PC-3 (cell line): ENCODE data around the gene CDC5L. TPM values are rescaled to one million over a fixed set of nuclear protein-coding genes. Genes with fewer than 3 reads are reported as not detected.

ENCODE experiments used
- ATAC-seq: fragments of 200-7000 bp; cut with Tn5 transposase; 2 replicates; pipeline ENCODE4 v1.9.1; 2020; ENCODE audit warnings: mild to moderate bottlenecking, moderate library complexity
- BruUV-seq: library from RNA; stranded (reverse); fragments of 400-500 nt; replicated peaks from 2 replicates; lab custom pipeline; 2021; lab: Mats Ljungman, UMichigan
- CTCF ChIA-PET: fragments of 300-600 bp; sonication (Branson Sonifier 250); formaldehyde crosslinking; loops from one replicate; lab custom pipeline; 2022; ENCODE audit warnings: antibody characterized with exemption; lab: Charles Lee
- POLR2A ChIA-PET: fragments of 300-600 bp; sonication (Branson Sonifier 250); formaldehyde crosslinking; loops from one replicate; lab custom pipeline; 2022; ENCODE audit warnings: antibody characterized with exemption; ENCODE audit not compliant: unreplicated experiment; lab: Charles Lee
- DNase-seq: peaks from one replicate; pipeline ENCODE4 v3.0.0-alpha.2; 2015
- H2AFZ ChIP-seq: fragments of 300-600 bp; sonication (generic); 2 replicates; pipeline ENCODE4 v1.6.0; 2016; ENCODE audit warnings: antibody characterized with exemption, low read length
- H3F3A ChIP-seq: fragments of 300-600 bp; sonication (generic); one replicate; pipeline ENCODE4 v1.6.0; 2017; ENCODE audit warnings: antibody characterized with exemption, low read length, control low read depth, mild to moderate bottlenecking; ENCODE audit not compliant: unreplicated experiment
- H3K27ac ChIP-seq: fragments of 300-600 bp; sonication (generic); 2 replicates; pipeline ENCODE4 v1.5.1; 2016; ENCODE audit warnings: mild to moderate bottlenecking, low read length
- H3K27me3 ChIP-seq: fragments of 300-600 bp; sonication (generic); 2 replicates; pipeline ENCODE4 v1.6.1; 2016; ENCODE audit warnings: low read length, mixed read lengths
- H3K36me3 ChIP-seq: fragments of 300-600 bp; sonication (generic); 2 replicates; pipeline ENCODE4 v1.6.1; 2016; ENCODE audit warnings: low read depth, mixed run types, low read length, mixed read lengths
- H3K4me1 ChIP-seq: fragments of 300-600 bp; sonication (generic); 2 replicates; pipeline ENCODE4 v1.5.1; 2016; ENCODE audit warnings: low read length; ENCODE audit not compliant: insufficient read depth
- H3K4me2 ChIP-seq: fragments of 300-600 bp; sonication (generic); 2 replicates; pipeline ENCODE4 v1.6.0; 2016; ENCODE audit warnings: low read length
- H3K4me3 ChIP-seq: fragments of 300-600 bp; sonication (generic); 2 replicates; pipeline ENCODE4 v1.5.1; 2016; ENCODE audit warnings: mild to moderate bottlenecking, low read length, mixed read lengths
- H3K79me2 ChIP-seq: fragments of 300-600 bp; sonication (generic); 2 replicates; pipeline ENCODE4 v1.6.1; 2017; ENCODE audit warnings: low read length, mixed read lengths
- H3K9ac ChIP-seq: fragments of 300-600 bp; sonication (generic); 2 replicates; pipeline ENCODE4 v1.6.0; 2016; ENCODE audit warnings: mild to moderate bottlenecking, low read length
- H3K9me2 ChIP-seq: fragments of 300-600 bp; sonication (generic); replicated peaks from 2 replicates; pipeline ENCODE4 v1.6.1; 2016; ENCODE audit warnings: mixed run types, low read length, mixed read lengths
- H3K9me3 ChIP-seq: fragments of 300-600 bp; sonication (generic); 2 replicates; pipeline ENCODE4 v1.6.1; 2016; ENCODE audit warnings: low read length, mixed read lengths
- H4K20me1 ChIP-seq: fragments of 300-600 bp; sonication (generic); 2 replicates; pipeline ENCODE4 v1.6.1; 2016; ENCODE audit warnings: low read length, mixed read lengths
- CTCF ChIP-seq: fragments of 300-600 bp; sonication (generic); conservative IDR thresholded peaks from 2 replicates; pipeline ENCODE4 v1.5.1; 2017; ENCODE audit warnings: antibody characterized with exemption, low read depth, mild to moderate bottlenecking, low read length
- EZH2 ChIP-seq: fragments of 300-600 bp; sonication (generic); IDR thresholded peaks from one replicate; pipeline ENCODE4 v1.6.1; 2017; ENCODE audit warnings: antibody characterized with exemption, mild to moderate bottlenecking, low read length; ENCODE audit not compliant: unreplicated experiment
- EZH2phosphoT487 ChIP-seq: fragments of 300-600 bp; sonication (generic); IDR thresholded peaks from 2 replicates; pipeline ENCODE4 v1.6.1; 2018; ENCODE audit warnings: mild to moderate bottlenecking, antibody characterized with exemption, low read length, borderline replicate concordance
- intact Hi-C: fragments of 100-400 bp; cut with micrococcal nuclease; formaldehyde crosslinking; loops from 2 replicates; pipeline ENCODE4 v1.9.0; 2023
- total RNA-seq: library from RNA; depleted of rRNA; stranded (reverse); fragments of >200 nt; gene quantifications from 2 replicates; pipeline ENCODE4 v1.2.3, GENCODE V29; 2014

The CDC5L gene
- total RNA-seq, 1 experiment from 2014 or later: 23.0 TPM

- H3K4me2 ChIP-seq: peak overlapping the region; percentile 62
- no peaks in the 10 kb centered on the region for H3K27me3 ChIP-seq
- intact Hi-C loops: loop anchor here (1.0 to 5.0 kb wide), 5 partner anchors 20 to 1448 kb away; no protein-coding TSS in a partner anchor
- H3K36me3 ChIP-seq: no peaks in the 10 kb centered on the region
- H3K79me2 ChIP-seq: no peaks in the 10 kb centered on the region
- no peak for TF ChIP-seq EZH2phosphoT487
- no peak for TF ChIP-seq CTCF
- TF ChIP-seq EZH2: no peak
- no peak overlapping the region for H2AFZ ChIP-seq
- no TSS peak for BruUV-seq
- no peak overlapping the region; the same call in 1 of the 2 replicates for H3K9ac ChIP-seq
- H3K4me1 ChIP-seq: peaks cover 23% of the 10 kb centered on the region
- H4K20me1 ChIP-seq: no peaks in the 10 kb centered on the region
- no peaks in the 10 kb centered on the region for H3K9me3 ChIP-seq
- peak overlapping the region; percentile 36 for H3K27ac ChIP-seq
- H3K9me2 ChIP-seq: no peaks in the 10 kb centered on the region
- peak; percentile 61 for ATAC-seq
- CTCF ChIA-PET: interaction anchor here (0.6 to 2.1 kb wide), 8 partner anchors 21 to 945 kb away, joined by 3 to 33 read pairs (median 4); no protein-coding TSS in a partner anchor
- POLR2A ChIA-PET: no interaction called here
- H3F3A ChIP-seq: no peaks in the 10 kb centered on the region
- no peak overlapping the region for H3K4me3 ChIP-seq
- peak; percentile 74 for DNase-seq
Measured at GRCh38 chr6:44474643-44475042, 87.1 kb downstream of the CDC5L start.

- ATAC-seq: peak; percentile 48
Measured at GRCh38 chr6:44475417-44475778, 87.9 kb downstream of the CDC5L start.

More at GRCh38 chr6:44475417-44475778, 87.9 kb downstream of the CDC5L start:
- Histone ChIP-seq H3K27ac (peak overlapping the region; percentile 20; the same call in 1 of the 2 replicates), H3K4me2 (peak overlapping the region; percentile 62), H4K20me1 (no peaks in the 10 kb centered on the region), H3K9me3 (no peaks in the 10 kb centered on the region), H3K27me3 (no peaks in the 10 kb centered on the region), H3K79me2 (no peaks in the 10 kb centered on the region), H3K9me2 (no peaks in the 10 kb centered on the region), H3K36me3 (no peaks in the 10 kb centered on the region), H2AFZ (peak overlapping the region; percentile 80), H3K4me3 (peak overlapping the region; percentile 18; the same call in 1 of the 2 replicates), H3F3A (no peaks in the 10 kb centered on the region), H3K9ac (peak overlapping the region; percentile 6; the same call in 1 of the 2 replicates), H3K4me1 (peaks cover 23% of the 10 kb centered on the region)
- no TSS peak for BruUV-seq
- intact Hi-C loops: loop anchor here (1.0 to 5.0 kb wide), 5 partner anchors 19 to 1447 kb away; no protein-coding TSS in a partner anchor
- no peak for DNase-seq
- POLR2A ChIA-PET: interaction anchor here (0.7 kb wide), 2 partner anchors 155 to 673 kb away, joined by 3 to 4 read pairs; no protein-coding TSS in a partner anchor
- CTCF ChIA-PET: interaction anchor here (0.5 to 2.1 kb wide), 29 partner anchors 15 to 1912 kb away, joined by 3 to 33 read pairs (median 5); partner anchors contain the start of gene SUPT3H
- TF ChIP-seq EZH2phosphoT487 (no peak), EZH2 (no peak), CTCF (no peak)
